ENCODE measurements around the gene HID1.

- TF ChIP-seq NFRKB (IDR thresholded peaks at IDR 0.05) (no peak), TARDBP (IDR thresholded peaks at IDR 0.05) (no peak), FOXM1 (IDR thresholded peaks at IDR 0.05; ENCODE audit: borderline replicate concordance) (no peak), ELF4 (IDR thresholded peaks at IDR 0.05) (no peak), SUZ12 (IDR thresholded peaks at IDR 0.05) (no peak), FOXA1 (IDR thresholded peaks at IDR 0.05) (no peak), ARNT (IDR thresholded peaks at IDR 0.05) (no peak), HDGF (IDR thresholded peaks at IDR 0.05; ENCODE audit: borderline replicate concordance) (no peak), FOXK2 (IDR thresholded peaks at IDR 0.05) (no peak), SP1 (IDR thresholded peaks at IDR 0.05) (no peak), BHLHE40 (IDR thresholded peaks at IDR 0.05; ENCODE audit: borderline replicate concordance) (no peak), ZNF384 (IDR thresholded peaks at IDR 0.05) (no peak)
Measured at GRCh38 chr17:74992223-74992622, 19.7 kb upstream of the HID1 start.
